ENCODE results near the gene FADD. TPM values are rescaled to one million over a fixed set of nuclear protein-coding genes. Genes with fewer than 3 reads are reported as not detected.

The FADD gene
- total RNA-seq, 2 experiments from 2014 or later = 23.6 to 24.4 TPM

DNA sequence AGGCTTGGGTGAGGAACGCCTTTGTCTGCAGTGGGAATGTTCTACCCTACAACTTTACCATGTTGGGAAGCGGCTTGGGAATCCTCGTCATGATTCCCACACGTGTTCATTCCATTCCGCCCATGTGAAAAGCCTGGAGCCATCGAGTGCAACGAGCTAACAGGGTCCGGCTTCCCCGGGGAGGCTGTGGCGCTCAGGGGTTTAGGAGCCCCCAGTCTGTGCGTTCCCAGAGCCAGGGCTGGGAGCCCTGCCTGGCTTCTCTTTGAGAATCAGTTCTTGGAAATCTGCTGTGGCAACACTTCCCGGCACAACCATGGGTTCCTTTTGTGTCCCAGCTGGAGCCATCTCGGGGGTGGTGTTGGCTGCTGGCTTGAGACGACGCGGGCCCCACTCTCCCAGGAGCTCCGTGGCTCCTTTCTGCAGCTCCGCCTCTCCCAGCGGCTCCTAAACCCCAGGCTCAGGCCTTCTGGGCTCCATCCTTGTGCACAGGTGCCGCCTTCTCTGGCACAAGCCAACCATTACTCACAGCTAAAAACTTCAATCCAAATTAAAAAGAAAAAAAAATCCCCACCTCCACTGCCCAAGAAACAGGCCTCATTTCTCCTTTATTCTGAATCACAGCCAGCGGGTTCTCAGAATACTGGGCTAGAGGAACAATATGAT is 48.7 kb downstream of the FADD start:
- Mint-ChIP-seq H3K27me3 (ENCODE audit: low read depth) (no peaks in the 10 kb centered on the region), H3K4me3 (no peak overlapping the region), H3K4me1 (ENCODE audit: low read depth) (peaks cover 7% of the 10 kb centered on the region), H3K36me3 (ENCODE audit: low read depth) (no peaks in the 10 kb centered on the region), H3K9me3 (peaks cover 3% of the 10 kb centered on the region), H3K27ac (no peak overlapping the region)
- no peak for DNase-seq
- CTCF ChIA-PET = no interaction called here
- intact Hi-C loops (cut with micrococcal nuclease) = no loop called here

DNA sequence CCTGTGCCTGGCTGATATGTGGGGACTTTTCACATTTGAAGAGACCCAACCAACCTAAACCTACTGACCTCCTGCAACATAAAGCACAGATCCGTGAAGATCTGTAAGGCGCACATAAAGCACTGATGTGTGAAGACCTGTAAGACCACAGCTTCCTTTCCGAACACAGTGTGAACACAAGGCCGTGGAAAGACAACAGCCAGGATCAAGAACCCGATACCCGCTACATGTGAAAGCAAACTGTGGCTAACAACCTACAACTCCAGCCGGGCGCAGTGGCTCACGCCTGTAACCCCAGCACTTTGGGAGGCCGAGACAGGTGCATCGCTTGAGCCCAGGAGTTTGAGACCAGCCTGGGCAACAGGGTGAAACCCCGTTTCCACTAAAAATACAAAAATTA is 49.7 kb downstream of the FADD start:
- no peaks in the 10 kb centered on the region for H3K4me1 Mint-ChIP-seq (ENCODE audit: low read depth)
- H3K36me3 Mint-ChIP-seq (ENCODE audit: low read depth) = no peaks in the 10 kb centered on the region
- H3K27ac Mint-ChIP-seq = no peak overlapping the region
- CTCF ChIA-PET = no interaction called here
- DNase-seq = no peak
- intact Hi-C loops (cut with micrococcal nuclease) = no loop called here
- no peak overlapping the region for H3K4me3 Mint-ChIP-seq
- no peaks in the 10 kb centered on the region for H3K9me3 Mint-ChIP-seq
- H3K27me3 Mint-ChIP-seq (ENCODE audit: low read depth) = no peaks in the 10 kb centered on the region

DNA sequence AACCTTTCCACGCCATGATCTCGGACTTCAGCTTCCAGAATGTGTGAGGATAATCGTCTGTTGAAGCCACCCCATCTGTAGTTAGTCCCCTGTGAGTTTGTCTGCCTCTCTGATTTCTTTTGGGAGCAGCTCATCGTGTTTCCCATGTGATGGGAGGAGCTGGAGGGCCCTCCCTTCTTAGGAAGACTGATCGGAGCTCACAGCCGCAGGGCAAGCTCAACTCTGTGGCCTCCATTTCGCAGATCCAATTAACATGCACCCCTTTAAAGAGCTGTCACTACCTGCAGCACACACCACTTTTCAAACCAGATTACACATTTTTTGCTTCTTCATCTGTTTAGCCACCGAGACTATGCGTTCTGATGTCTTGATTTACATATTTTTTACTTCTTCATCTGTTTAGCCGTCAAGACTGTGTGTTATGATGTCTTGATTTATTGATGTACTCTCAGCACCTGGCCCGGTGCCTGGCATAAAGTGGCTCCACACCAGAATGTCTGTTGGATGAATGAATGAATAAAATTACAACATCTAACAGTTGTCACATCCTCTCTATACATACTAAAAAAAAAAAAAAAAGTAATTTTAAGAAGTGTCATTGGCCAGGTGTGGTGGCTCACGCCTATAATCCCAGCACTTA is 52.5 kb downstream of the FADD start:
- Mint-ChIP-seq H3K9me3 (no peaks in the 10 kb centered on the region), H3K27me3 (ENCODE audit: low read depth) (no peaks in the 10 kb centered on the region), H3K27ac (no peak overlapping the region), H3K4me3 (no peak overlapping the region), H3K4me1 (ENCODE audit: low read depth) (no peaks in the 10 kb centered on the region), H3K36me3 (ENCODE audit: low read depth) (no peaks in the 10 kb centered on the region)
- no peak for DNase-seq
- CTCF ChIA-PET = no interaction called here
- intact Hi-C loops (cut with micrococcal nuclease) = no loop called here

Other genes with a start within 250 kb of the FADD start
- gene ANO1, start 125.0 kb upstream of the FADD start, total RNA-seq = not detected
- 10 to 100 TPM; 15.9 to 21.7 TPM for gene PPFIA1, start 67.4 kb downstream of the FADD start, total RNA-seq
- gene CTTN, start 195.2 kb downstream of the FADD start, total RNA-seq = 10 to 100 TPM; 44.8 to 52.7 TPM